GM12874 (cell line): Measurements from ENCODE around the gene NLRX1.

Experiments used
- CTCF ChIP-seq: IDR thresholded peaks from 2 replicates; pipeline ENCODE4 v1.5.1; 2011; ENCODE audit warnings: low read depth, mild to moderate bottlenecking, control low read depth, low read length, moderate library complexity; ENCODE audit not compliant: insufficient read depth

NLRX1 gene

DNA sequence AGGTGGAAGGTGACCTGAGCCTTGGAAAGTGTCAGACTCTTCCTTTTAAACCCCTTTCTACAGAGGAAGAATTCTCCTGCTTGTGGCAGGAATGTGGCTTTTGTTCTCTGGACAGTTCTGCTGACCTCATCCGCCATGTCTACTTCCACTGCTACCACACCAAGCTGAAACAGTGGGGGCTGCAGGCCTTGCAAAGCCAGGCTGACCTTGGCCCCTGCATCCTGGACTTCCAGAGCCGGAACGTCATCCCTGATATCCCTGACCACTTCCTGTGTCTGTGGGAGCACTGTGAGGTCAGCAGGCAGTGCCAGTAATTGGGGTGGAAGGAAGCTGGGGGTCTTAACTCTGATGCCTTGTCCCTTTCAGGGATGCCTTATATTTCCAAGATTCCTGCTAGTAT is 37.9 kb upstream of the NLRX1 start:
- no peak for TF ChIP-seq CTCF

- TF ChIP-seq CTCF, result peak; percentile 73
These were observed 34.0 kb upstream of the NLRX1 start for GRCh38 chr11:119134389-119134978.

DNA sequence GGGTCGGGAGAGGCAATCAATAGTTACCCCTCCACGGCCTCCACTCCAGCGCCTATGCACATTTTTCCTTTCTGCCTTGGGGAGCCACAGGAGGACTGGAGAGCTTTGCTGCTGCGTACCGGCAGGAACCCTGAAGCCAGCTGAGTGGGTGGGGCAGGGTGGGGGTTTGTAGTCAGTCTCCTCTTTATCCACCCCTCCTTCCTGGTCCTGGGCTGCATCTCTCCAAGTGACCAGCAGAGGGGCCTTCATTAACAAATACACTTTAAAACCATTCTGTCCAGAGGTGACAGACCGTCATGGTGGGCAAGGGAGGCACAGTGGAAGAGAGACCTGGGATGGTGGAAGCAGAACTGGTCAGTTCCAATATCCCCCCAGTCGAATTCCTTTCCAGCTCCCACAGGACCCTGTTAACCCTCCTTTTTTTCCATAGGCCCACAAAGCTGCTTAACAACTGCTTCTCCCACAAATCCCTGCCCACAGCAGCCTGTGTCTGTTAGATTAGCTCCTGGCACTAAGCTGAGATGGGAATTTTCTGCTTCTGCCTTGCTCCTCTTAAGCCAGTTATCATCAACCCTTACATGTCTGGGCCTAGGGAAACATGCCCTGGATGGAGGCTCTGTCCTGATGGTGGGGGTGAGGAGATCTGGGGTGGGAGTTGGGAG is 23.6 kb upstream of the NLRX1 start:
- peak; percentile 67 for TF ChIP-seq CTCF

- TF ChIP-seq CTCF, result no peak
These were observed 23.0 kb upstream of the NLRX1 start for GRCh38 chr11:119145551-119145950.

DNA sequence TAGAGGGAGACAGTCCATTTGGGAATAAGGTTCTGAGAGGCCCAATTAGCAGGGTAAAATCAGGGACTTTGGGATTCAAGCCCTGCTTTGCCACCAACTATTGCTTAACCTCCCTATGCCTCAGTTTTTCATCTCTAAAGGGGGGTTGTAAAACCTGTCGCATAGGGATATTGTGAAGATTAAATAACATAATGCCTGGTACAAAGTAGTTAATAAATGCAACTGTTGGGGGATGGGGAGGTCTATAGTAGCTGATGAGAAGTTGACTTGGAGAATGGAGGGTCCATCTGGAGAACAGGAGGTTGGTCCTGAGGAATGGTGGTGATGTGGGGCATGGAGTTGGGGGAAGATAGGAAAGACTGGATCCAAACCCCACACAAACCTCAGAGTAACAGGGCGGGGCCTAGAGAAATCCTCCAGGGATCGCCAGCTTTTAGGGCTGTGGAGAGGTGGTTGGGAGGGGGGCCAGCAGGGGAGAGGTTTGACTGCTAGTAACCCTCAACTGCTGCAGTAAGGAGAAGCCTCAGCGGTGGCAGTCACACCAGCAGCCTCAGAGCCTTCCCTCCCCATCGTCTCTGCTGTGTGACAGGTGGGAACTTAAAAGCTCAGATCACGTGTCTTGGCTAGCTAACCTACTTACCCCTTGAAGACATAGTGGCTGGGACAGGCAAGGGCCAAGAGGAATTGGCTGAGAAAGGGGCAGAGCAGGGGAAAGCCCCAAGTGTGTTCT is 20.8 kb upstream of the NLRX1 start:
- no peak for TF ChIP-seq CTCF

DNA sequence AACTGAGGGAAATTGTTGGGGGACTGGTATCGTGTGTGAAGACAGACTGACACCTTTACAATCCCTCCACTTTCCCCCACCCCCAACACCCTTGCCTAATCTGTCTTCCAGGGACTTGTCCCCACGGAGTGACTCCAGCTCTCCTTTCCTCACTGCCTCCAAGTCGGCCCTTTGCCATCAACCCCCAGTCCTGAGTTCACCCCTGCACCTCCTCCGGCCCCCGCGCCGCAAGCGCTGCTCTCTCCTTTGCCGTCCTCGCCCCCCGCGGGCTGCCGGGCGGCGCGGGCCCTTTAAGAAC is 19.9 kb upstream of the NLRX1 start:
- no peak for TF ChIP-seq CTCF

DNA sequence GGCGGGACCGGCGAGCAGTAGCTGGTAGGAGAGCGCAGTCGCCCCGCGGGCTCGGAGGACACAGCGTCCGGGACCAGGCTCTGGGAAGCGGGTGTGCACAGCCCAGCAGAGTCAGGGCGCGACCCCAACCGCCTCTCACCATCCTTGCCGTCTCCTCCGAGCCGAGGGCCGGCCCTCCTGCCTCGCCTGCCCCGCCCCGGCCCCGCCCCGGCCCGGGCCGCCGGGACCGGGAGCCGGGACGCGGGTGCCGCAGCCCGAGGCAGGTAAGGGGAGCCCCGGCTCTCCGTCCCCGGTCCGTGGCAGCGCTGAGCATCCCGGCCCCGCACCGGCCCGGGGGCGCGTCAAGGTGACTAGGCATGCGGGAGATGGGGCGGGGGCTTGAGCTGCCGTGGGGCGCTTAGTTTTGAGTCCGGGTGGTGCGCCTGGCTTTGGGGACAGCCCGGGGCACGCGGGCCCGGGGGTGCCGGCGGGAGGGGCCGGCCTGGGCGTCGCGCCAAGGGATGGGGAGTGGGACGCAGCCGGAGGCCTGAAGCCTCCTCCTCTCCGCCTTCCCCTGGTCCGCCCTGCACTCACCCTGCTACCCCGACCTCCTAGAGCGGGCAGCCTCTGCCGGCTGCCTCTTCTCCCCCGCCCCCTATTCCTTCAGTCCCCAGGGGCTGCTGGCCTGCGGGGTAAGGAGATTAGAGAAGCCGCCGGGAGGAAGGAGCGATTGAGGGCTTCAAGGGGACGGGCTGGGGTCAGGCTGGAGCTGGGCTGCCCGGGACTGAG is 19.3 kb upstream of the NLRX1 start, which contains the start of gene ABCG4:
TSS of gene ABCG4 (plus strand) at position 35 of the 768 bp plus-strand sequence. CDS start 914 bp downstream, outside the sequence.
- no peak for TF ChIP-seq CTCF
